Keratinocyte (primary cell): ENCODE measurements around the gene POLD2.

Experiments used
- EZH2 ChIP-seq: IDR thresholded peaks from one replicate; pipeline ENCODE4 v1.6.1; 2012; ENCODE audit warnings: inconsistent platforms, mild to moderate bottlenecking, low read length, moderate library complexity
- TF ChIP-seq, protein P1 (sequence below), 3 experiments: IDR thresholded peaks in 1 of 3; conservative IDR thresholded peaks in 1 of 3; optimal IDR thresholded peaks in 1 of 3; 2 replicates in 2 of 3; 3 replicates in 1 of 3; pipeline versions ENCODE3 to v1.5.1; 2011; ENCODE audit warnings: low read length in 3 of 3, mild to moderate bottlenecking in 3 of 3, moderate library complexity in 2 of 3, control low read depth in 1 of 3, inconsistent platforms in 1 of 3; ENCODE audit not compliant: insufficient read depth in 2 of 3; ENCODE audit errors: extremely low read depth in 1 of 3

- TF ChIP-seq, protein P1, sequence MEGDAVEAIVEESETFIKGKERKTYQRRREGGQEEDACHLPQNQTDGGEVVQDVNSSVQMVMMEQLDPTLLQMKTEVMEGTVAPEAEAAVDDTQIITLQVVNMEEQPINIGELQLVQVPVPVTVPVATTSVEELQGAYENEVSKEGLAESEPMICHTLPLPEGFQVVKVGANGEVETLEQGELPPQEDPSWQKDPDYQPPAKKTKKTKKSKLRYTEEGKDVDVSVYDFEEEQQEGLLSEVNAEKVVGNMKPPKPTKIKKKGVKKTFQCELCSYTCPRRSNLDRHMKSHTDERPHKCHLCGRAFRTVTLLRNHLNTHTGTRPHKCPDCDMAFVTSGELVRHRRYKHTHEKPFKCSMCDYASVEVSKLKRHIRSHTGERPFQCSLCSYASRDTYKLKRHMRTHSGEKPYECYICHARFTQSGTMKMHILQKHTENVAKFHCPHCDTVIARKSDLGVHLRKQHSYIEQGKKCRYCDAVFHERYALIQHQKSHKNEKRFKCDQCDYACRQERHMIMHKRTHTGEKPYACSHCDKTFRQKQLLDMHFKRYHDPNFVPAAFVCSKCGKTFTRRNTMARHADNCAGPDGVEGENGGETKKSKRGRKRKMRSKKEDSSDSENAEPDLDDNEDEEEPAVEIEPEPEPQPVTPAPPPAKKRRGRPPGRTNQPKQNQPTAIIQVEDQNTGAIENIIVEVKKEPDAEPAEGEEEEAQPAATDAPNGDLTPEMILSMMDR (optimal IDR thresholded peaks at IDR 0.05 in 1 of 3, IDR thresholded peaks at IDR 0.05 in 1 of 3, conservative IDR thresholded peaks at IDR 0.05 in 1 of 3; ENCODE audit: extremely low read depth in 1 of 3, insufficient read depth in 2 of 3, low read length in 3 of 3) = no peak
- TF ChIP-seq EZH2 = no peak
These were observed 40.7 kb downstream of the POLD2 start for GRCh38 chr7:44082541-44083207.
